ENCODE data around the gene DVL1. TPM values are rescaled to one million over a fixed set of nuclear protein-coding genes. Genes with fewer than 3 reads are reported as not detected.
A peak's percentile ranks its signal among the peaks of the same experiment; 100 is the strongest.

The DVL1 gene
- total RNA-seq, 4 donors from 2014 or later = 84.4 to 174 (median 88.9) TPM

DNA sequence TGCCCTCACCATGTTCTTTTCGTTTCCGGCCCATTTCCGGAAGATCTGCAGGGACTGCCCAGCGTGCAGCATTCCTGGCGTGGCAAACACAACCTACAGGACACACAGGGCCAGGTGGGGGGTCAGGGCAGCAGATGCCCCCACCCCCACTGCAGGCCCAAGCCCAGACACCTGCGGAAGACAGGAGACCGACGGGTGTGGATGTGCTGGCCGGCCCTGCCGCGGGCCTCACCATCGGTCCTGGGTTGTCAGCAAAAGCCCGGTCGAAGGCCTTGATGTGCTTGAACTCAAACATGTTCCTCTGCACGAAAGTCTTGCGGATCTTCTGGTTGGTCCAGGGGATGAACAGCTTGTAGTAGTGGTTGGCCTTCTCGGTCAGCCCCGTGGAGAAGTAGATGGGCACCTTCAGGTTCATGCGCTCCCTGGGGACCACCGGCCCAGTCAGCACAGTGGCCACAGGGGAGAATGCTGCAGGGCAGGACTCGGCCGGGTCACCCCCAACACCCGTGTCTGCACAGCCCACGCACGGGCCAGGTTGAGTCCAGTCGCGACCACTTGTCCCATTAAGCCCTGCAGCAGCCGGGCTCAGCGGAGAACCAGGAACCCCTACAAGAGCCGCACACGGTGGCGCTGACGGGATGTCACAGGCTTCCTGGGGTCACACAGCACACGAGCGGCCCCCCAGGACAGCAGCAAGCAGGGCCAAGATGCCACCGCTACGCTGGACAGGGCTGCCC is 35.5 kb downstream of the DVL1 start:
- Histone ChIP-seq H3K36me3 (peaks cover 0 to 75% of the 10 kb centered on the region in 2 donors), H3K4me3 (no peak overlapping the region), H3K27ac (no peak overlapping the region), H3K4me1 (peaks cover under 1 to 62% (median 14%) of the 10 kb centered on the region in 3 donors), H3K9me3 (no peaks in the 10 kb centered on the region), H3K27me3 (no peaks in the 10 kb centered on the region)
- no CpG with 5 or more reads among the region's 37 CpGs for WGBS, 2 donors (ENCODE audit: low coverage in 1 of 2)
- TF ChIP-seq EP300 (IDR thresholded peaks at IDR 0.05) = no peak
- no peak for TF ChIP-seq POLR2A (IDR thresholded peaks at IDR 0.05)
- no peak for TF ChIP-seq POLR2AphosphoS5 (IDR thresholded peaks at IDR 0.05)
- no peak for ATAC-seq

DNA sequence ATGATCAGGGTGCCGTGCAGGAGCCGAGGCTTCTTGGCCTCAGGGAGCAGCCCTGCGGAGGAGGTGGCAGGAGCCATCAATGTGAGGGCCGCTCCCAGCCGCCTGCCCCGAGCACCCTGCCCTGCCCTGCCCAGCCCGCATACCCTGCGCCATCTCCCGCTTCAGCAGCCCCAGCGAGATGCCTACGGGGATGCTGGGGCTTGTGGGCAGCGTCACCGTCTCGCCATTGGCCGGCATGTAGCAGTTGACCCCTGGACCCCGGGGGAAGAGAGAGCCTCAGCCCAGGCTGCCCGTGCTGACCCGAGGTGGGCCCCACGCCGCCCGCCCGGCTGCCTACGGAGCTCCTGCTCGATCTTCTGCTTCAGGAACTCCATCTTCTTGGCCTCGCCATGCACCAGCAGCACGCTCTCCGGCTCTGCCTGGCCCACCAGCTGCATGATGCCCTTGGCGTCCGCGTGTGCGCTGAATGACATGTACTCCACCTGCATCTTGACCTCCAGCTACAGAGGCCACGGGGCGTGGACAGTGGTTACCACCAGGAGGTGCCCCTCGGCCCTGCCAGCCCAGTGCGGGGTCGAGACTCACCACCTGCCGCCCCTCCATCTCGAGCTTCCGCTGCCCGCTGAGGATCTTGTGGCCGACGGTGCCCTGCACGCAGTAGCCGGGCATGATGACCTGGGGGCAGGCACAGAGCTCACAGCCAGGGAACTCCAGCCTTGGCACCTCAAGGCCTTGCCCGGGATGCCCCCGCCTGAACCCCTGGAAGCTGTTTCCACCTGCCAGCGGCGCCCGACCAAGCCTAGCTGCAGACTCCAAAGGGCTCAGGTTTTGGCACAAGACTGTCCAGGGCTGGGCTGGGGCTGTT is 36.5 kb downstream of the DVL1 start:
- Histone ChIP-seq H3K27me3 (no peaks in the 10 kb centered on the region), H3K4me3 (no peak overlapping the region), H3K27ac (no peak overlapping the region), H3K4me1 (peaks cover 0 to 54% (median 9%) of the 10 kb centered on the region in 3 donors), H3K9me3 (no peaks in the 10 kb centered on the region), H3K36me3 (peaks cover 0 to 72% of the 10 kb centered on the region in 2 donors)
- no peak for ATAC-seq
- TF ChIP-seq, protein P1, sequence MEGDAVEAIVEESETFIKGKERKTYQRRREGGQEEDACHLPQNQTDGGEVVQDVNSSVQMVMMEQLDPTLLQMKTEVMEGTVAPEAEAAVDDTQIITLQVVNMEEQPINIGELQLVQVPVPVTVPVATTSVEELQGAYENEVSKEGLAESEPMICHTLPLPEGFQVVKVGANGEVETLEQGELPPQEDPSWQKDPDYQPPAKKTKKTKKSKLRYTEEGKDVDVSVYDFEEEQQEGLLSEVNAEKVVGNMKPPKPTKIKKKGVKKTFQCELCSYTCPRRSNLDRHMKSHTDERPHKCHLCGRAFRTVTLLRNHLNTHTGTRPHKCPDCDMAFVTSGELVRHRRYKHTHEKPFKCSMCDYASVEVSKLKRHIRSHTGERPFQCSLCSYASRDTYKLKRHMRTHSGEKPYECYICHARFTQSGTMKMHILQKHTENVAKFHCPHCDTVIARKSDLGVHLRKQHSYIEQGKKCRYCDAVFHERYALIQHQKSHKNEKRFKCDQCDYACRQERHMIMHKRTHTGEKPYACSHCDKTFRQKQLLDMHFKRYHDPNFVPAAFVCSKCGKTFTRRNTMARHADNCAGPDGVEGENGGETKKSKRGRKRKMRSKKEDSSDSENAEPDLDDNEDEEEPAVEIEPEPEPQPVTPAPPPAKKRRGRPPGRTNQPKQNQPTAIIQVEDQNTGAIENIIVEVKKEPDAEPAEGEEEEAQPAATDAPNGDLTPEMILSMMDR (IDR thresholded peaks at IDR 0.05) = no peak
- TF ChIP-seq EP300 (IDR thresholded peaks at IDR 0.05) = no peak
- no peak for TF ChIP-seq POLR2AphosphoS5 (IDR thresholded peaks at IDR 0.05)
- 93% methylated on average over 3 of the region's 49 CpGs; no CpG with 5 or more reads in 1 of the 2 donors for WGBS, 2 donors (ENCODE audit: low coverage in 1 of 2)

DNA sequence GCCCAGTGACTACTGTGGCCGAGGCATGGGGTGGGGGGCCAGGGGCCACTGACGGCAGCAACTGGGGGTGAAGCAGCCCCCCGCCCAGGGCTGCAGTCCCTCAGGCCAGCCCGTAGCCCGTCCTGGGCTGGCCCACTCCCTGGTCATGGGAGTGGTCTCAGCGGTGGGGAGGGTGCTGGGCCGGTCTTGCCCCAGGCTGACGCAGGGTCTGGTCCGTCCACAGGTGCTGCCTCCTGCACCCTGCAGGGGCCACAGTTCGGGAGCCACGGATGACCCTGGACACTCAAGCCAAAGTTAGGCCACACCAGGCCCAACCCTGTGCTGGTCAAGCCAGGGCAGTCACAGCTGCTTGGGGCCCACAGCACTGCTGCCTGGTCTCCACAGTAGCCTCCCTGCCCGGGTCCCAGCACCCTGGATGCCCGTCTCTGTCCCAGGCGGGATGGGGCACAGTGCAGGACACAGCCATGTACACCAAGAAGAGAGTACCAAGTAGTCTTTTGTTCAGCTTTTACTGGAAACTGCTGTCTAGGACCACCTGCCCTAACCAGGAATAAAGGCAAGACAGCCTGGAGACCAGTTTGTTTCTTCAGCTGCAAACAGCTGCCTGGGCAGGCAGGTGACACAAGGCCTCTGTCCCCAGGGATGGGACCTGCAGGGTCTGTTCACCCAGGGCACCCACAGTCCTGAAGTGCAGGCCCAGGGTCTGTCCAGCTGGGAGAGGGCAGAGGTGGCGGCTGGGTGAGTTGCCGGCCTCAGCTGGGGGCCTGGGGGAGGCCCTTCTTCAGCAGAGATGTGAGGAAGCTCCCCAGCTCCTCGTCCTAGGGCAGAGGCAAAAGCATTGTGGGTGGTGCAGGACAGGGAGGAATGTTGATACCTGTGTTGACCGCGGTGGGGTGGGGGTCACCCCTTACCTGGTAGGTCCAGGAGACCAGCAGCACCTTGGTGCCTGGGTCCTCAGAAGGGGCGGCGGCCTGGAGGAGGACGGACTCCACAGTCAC is 37.8 kb downstream of the DVL1 start:
- Histone ChIP-seq H3K27me3 (no peaks in the 10 kb centered on the region), H3K9me3 (no peaks in the 10 kb centered on the region), H3K4me1 (peaks cover under 1 to 52% (median 12%) of the 10 kb centered on the region in 3 donors), H3K36me3 (peaks cover 0 to 60% of the 10 kb centered on the region in 2 donors), H3K27ac (peak overlapping the region in 3 of 4 donors; percentile 93 to 97 (median 95)), H3K4me3 (no peak overlapping the region)
- no CpG with 5 or more reads among the region's 22 CpGs for WGBS, 2 donors (ENCODE audit: low coverage in 1 of 2)
- no peak for ATAC-seq
- TF ChIP-seq POLR2A (IDR thresholded peaks at IDR 0.05) (no peak), EP300 (IDR thresholded peaks at IDR 0.05) (no peak), POLR2AphosphoS5 (IDR thresholded peaks at IDR 0.05) (no peak)
- TF ChIP-seq, protein P1 (IDR thresholded peaks at IDR 0.05) = no peak

DNA sequence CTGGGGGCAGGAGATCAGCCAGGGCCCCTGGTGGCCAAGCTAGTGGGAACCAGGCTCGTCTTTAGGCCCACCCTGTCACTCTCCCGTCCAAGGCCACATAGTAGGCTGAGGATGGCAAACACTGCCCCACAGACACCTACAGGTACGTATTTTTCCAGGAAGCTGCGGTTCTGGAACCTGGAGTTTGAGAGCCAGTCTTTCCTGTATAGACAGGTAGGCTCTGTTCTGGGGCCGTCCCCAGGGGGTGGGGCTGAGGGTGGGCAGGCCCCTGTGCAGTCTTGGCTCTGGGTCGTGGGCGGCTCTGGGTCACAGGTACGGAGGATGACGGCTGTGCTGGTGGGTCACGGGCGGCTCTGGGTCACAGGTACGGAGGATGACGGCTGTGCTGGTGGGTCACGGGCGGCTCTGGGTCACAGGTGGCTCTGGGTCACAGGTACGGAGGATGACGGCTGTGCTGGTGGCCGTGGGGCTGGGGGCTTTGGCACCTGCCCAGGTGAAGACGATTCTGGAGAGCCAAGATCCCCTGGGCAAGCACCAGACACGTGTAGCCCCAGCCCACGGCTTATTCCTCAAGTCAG is 38.7 kb downstream of the DVL1 start:
- no peak for ATAC-seq
- Histone ChIP-seq H3K27ac (peak overlapping the region in 3 of 4 donors; percentile 93 to 97 (median 95)), H3K27me3 (no peaks in the 10 kb centered on the region), H3K4me3 (no peak overlapping the region), H3K4me1 (peaks cover 2 to 53% (median 20%) of the 10 kb centered on the region in 3 donors), H3K9me3 (no peaks in the 10 kb centered on the region), H3K36me3 (peaks cover 0 to 58% of the 10 kb centered on the region in 2 donors)
- WGBS, 2 donors (ENCODE audit: low coverage in 1 of 2) = no CpG with 5 or more reads among the region's 21 CpGs
- no peak for TF ChIP-seq EP300 (IDR thresholded peaks at IDR 0.05)
- TF ChIP-seq, protein P1 (IDR thresholded peaks at IDR 0.05) = no peak
- no peak for TF ChIP-seq POLR2AphosphoS5 (IDR thresholded peaks at IDR 0.05)
- TF ChIP-seq POLR2A (IDR thresholded peaks at IDR 0.05) = no peak
